OCI-LY3 (cell line): ENCODE measurements around the gene ANKDD1A.

Experiments
- H2AFZ ChIP-seq: fragments of 200-600, 300-600 bp; shearing (Covaris generic); 2 replicates; pipeline ENCODE4 v1.6.0; 2014; ENCODE audit warnings: antibody characterized with exemption, low read depth, low read length
- H3K27ac ChIP-seq: fragments of 200-600, 300-600 bp; sonication (generic); 2 replicates; pipeline ENCODE4 v1.5.1; 2014; ENCODE audit warnings: mild to moderate bottlenecking, low read length, moderate library complexity, mixed read lengths
- H3K27me3 ChIP-seq: fragments of 200-600, 300-600 bp; sonication (generic); 2 replicates; pipeline ENCODE4 v1.6.1; 2014; ENCODE audit warnings: low read depth, low read length, mixed read lengths
- H3K36me3 ChIP-seq: fragments of 200-600, 300-600 bp; sonication (generic); replicated peaks from 2 replicates; pipeline ENCODE3; 2014; ENCODE audit warnings: low read depth, low read length, mixed read lengths
- H3K4me1 ChIP-seq: fragments of 300-600, 200-600 bp; sonication (generic); 2 replicates; pipeline ENCODE4 v1.6.1; 2014; ENCODE audit warnings: low read length, mixed read lengths
- H3K4me2 ChIP-seq: fragments of 200-600, 300-600 bp; sonication (generic); 2 replicates; pipeline ENCODE4 v1.6.1; 2014; ENCODE audit warnings: low read length, mixed read lengths
- H3K4me3 ChIP-seq: fragments of 300-600, 200-600 bp; sonication (generic); 2 replicates; pipeline ENCODE4 v1.5.1; 2014; ENCODE audit warnings: antibody characterized with exemption, mild to moderate bottlenecking, low read length, moderate library complexity
- H3K79me2 ChIP-seq: fragments of 300-600, 200-600 bp; shearing (Covaris generic); 2 replicates; pipeline ENCODE4 v1.6.1; 2014; ENCODE audit warnings: mild to moderate bottlenecking, low read length, mixed read lengths
- H3K9ac ChIP-seq: fragments of 300-600, 200-600 bp; shearing (Covaris generic); 2 replicates; pipeline ENCODE4 v1.6.0; 2014; ENCODE audit warnings: mild to moderate bottlenecking, low read length, moderate library complexity
- H3K9me3 ChIP-seq: fragments of 200-600, 300-600 bp; shearing (Covaris generic); 2 replicates; pipeline ENCODE4 v1.6.1; 2014; ENCODE audit warnings: low read length, mixed read lengths; ENCODE audit not compliant: insufficient read depth
- H4K20me1 ChIP-seq: fragments of 200-600, 300-600 bp; sonication (generic); 2 replicates; pipeline ENCODE4 v1.6.1; 2016; ENCODE audit warnings: low read length, mixed read lengths; ENCODE audit not compliant: insufficient read depth
- CTCF ChIP-seq: fragments of 200-600, 300-600 bp; sonication (generic); IDR thresholded peaks from 2 replicates; pipeline ENCODE4 v1.5.1; 2014; ENCODE audit warnings: antibody characterized with exemption, low read length, low read depth
- EZH2phosphoT487 ChIP-seq: fragments of 200-600 bp; shearing (Covaris generic); IDR thresholded peaks from 2 replicates; pipeline ENCODE4 v1.6.1; 2018; ENCODE audit warnings: antibody characterized with exemption, mixed run types, low read depth

ANKDD1A gene

GRCh38 chr15:64865126-64865997 is 46.3 kb upstream of the ANKDD1A start:
- no peaks in the 10 kb centered on the region for H3K79me2 ChIP-seq
- H3K9ac ChIP-seq, result peak overlapping the region; percentile 52; the same call in 1 of the 2 replicates
- no peak overlapping the region for H2AFZ ChIP-seq
- peaks cover 28% of the 10 kb centered on the region for H3K4me1 ChIP-seq
- TF ChIP-seq EZH2phosphoT487 (no peak), CTCF (no peak)
- peaks cover 50% of the 10 kb centered on the region for H3K36me3 ChIP-seq
- H3K4me2 ChIP-seq, result peak overlapping the region; percentile 75
- H3K9me3 ChIP-seq, result no peaks in the 10 kb centered on the region
- H4K20me1 ChIP-seq, result peaks cover 3% of the 10 kb centered on the region; the same call in 1 of the 2 replicates
- peak overlapping the region; percentile 69 for H3K27ac ChIP-seq
- peak overlapping the region; percentile 48 for H3K4me3 ChIP-seq
- H3K27me3 ChIP-seq, result no peaks in the 10 kb centered on the region

GRCh38 chr15:64865998-64866520 is 45.6 kb upstream of the ANKDD1A start:
- Histone ChIP-seq H3K27me3 (no peaks in the 10 kb centered on the region), H3K9ac (peak overlapping the region; percentile 52; the same call in 1 of the 2 replicates), H3K9me3 (no peaks in the 10 kb centered on the region), H3K4me3 (no peak overlapping the region), H4K20me1 (no peaks in the 10 kb centered on the region; the same call in 1 of the 2 replicates), H3K27ac (peak overlapping the region; percentile 69), H3K4me1 (peaks cover 28% of the 10 kb centered on the region), H3K79me2 (no peaks in the 10 kb centered on the region), H3K4me2 (peak overlapping the region; percentile 75), H2AFZ (no peak overlapping the region), H3K36me3 (peaks cover 46% of the 10 kb centered on the region)
- no peak for TF ChIP-seq CTCF
- TF ChIP-seq EZH2phosphoT487, result no peak

- no peaks in the 10 kb centered on the region for H3K9me3 ChIP-seq
- H3K36me3 ChIP-seq, result peaks cover 30% of the 10 kb centered on the region
- H3K27me3 ChIP-seq, result no peaks in the 10 kb centered on the region
- no peaks in the 10 kb centered on the region for H4K20me1 ChIP-seq
- no peak overlapping the region for H3K27ac ChIP-seq
- no peak overlapping the region for H2AFZ ChIP-seq
- no peak overlapping the region for H3K9ac ChIP-seq
- H3K4me1 ChIP-seq, result peaks cover 33% of the 10 kb centered on the region
- no peak overlapping the region for H3K4me2 ChIP-seq
- no peak overlapping the region for H3K4me3 ChIP-seq
- no peak for TF ChIP-seq CTCF
- no peak for TF ChIP-seq EZH2phosphoT487
- no peaks in the 10 kb centered on the region for H3K79me2 ChIP-seq
Measured at GRCh38 chr15:64869501-64869900, 42.2 kb upstream of the ANKDD1A start.

GRCh38 chr15:64870353-64870752 is 41.3 kb upstream of the ANKDD1A start:
- Histone ChIP-seq H2AFZ (no peak overlapping the region), H3K4me2 (no peak overlapping the region), H3K36me3 (peaks cover 24% of the 10 kb centered on the region), H3K27ac (no peak overlapping the region), H4K20me1 (no peaks in the 10 kb centered on the region), H3K79me2 (no peaks in the 10 kb centered on the region), H3K4me1 (peaks cover 32% of the 10 kb centered on the region), H3K4me3 (no peak overlapping the region), H3K9me3 (no peaks in the 10 kb centered on the region), H3K9ac (no peak overlapping the region), H3K27me3 (no peaks in the 10 kb centered on the region)
- TF ChIP-seq CTCF, result no peak
- TF ChIP-seq EZH2phosphoT487, result no peak
